KOPT-K1 (cell line): ENCODE measurements around the gene SLC16A10.
"Not testable (repeated sequence)": the region's sequence is repeated elsewhere in the genome, so short reads cannot be mapped to it uniquely, and the experiment has no call there.

Source experiments
- H3K27ac ChIP-seq: fragments of 200-600 bp; sonication (generic); 2 replicates; pipeline ENCODE4 v1.5.1; 2016; ENCODE audit warnings: antibody characterized with exemption, mild to moderate bottlenecking, low read depth, low read length; ENCODE audit not compliant: poor library complexity, severe bottlenecking
- H3K36me3 ChIP-seq: fragments of 200-600 bp; sonication (generic); 2 replicates; pipeline ENCODE4 v1.5.1; 2017; ENCODE audit warnings: antibody characterized with exemption, mild to moderate bottlenecking, low read length, moderate library complexity; ENCODE audit not compliant: insufficient read depth
- H3K9me3 ChIP-seq: fragments of 200-600 bp; sonication (generic); 2 replicates; pipeline ENCODE4 v1.5.1; 2017; ENCODE audit warnings: antibody characterized with exemption, low read length, mild to moderate bottlenecking; ENCODE audit not compliant: insufficient read depth, poor library complexity, severe bottlenecking

Gene SLC16A10

DNA sequence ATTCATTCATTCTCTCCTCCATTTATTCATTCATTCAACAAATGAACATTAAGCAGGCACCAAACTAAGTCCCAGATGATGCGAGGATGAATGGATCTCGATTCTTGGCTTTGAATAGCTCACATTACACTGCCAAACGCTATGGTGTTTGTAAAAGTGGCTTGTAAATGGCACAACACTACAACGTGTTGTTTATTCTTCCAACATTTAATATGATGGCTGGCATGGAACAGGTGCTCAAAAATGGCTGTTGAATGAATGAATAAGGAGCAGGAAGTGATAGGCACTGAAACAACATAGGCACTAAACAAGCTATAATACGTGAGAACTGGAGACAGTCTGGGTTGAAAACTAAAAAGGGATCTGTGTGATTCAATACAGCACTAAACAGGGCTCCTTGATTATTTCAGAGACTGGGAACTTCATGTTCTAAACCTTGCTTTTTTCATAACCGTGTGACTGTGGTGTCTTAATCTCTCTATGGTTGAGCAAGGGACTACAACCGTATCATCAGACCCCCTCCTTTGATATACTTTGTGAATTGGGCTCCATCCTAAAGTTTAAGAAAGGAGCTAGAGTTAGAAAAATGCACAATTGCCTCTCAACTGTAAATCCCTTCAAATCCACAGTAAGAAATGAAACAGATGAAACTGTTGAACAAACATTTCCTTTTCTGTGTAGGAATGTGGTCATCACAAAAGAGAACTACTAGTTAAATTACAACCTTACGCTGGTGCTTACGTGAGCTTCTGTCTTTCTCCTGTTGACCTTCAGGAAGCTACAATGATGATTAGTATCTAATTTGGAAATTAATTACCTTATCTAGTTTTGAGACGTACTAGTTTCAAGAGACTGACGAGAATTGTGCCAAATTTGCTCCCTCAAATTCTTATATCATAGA is 16.9 kb upstream of the SLC16A10 start:
- H3K36me3 ChIP-seq = no peaks in the 10 kb centered on the region
- no peaks in the 10 kb centered on the region for H3K9me3 ChIP-seq
- no peak overlapping the region for H3K27ac ChIP-seq

DNA sequence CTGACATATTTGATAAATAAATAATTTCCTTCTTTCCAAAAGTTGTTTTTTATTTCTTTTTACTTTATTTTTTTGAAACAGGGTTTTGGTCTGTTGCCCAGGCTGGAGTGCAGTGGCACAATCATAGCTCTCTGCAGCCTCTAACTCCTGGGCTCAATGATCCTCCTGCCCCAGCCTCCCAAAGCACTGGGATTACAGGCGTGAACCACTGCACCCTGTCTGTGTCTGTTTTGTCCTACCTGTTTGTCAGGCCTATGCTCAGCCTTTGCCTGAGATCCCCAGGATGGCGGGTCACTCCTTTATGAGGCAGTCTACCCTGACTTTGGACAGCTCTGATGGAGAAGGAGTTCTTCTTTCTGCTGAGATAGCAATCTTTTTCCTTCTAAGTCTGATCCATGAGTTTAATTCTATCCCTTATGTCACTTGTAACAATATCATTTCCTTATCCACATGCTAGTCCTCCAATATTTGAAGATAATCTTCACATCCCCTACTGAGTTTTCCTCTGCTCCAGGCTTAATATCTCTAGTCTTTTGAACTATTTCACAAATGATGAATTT is 14.4 kb upstream of the SLC16A10 start:
- H3K36me3 ChIP-seq = no peaks in the 10 kb centered on the region
- H3K27ac ChIP-seq = no peak overlapping the region

DNA sequence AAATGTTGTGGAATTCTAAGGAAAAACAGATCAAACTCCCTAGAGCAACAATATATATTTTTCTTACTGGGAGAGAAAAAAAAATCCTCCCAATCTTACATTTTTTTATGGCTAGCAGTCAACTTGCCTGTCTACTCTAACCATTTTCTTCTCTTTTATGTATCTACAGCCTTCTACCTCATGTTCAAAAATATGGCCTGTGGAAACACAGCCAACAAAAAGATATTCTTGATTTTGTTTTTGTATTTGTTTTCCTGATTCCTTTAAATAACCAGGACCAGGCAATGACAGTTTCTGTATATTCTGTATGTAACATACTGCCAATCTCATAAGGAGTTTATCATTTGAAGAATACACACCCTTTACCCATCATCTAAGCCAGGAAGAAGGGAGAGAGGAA is 13.0 kb upstream of the SLC16A10 start:
- Histone ChIP-seq H3K36me3 (no peaks in the 10 kb centered on the region), H3K9me3 (no peaks in the 10 kb centered on the region), H3K27ac (no peak overlapping the region)

More for the DNA sequence above, 14.4 kb upstream of the SLC16A10 start:
- H3K9me3 ChIP-seq = no peaks in the 10 kb centered on the region

DNA sequence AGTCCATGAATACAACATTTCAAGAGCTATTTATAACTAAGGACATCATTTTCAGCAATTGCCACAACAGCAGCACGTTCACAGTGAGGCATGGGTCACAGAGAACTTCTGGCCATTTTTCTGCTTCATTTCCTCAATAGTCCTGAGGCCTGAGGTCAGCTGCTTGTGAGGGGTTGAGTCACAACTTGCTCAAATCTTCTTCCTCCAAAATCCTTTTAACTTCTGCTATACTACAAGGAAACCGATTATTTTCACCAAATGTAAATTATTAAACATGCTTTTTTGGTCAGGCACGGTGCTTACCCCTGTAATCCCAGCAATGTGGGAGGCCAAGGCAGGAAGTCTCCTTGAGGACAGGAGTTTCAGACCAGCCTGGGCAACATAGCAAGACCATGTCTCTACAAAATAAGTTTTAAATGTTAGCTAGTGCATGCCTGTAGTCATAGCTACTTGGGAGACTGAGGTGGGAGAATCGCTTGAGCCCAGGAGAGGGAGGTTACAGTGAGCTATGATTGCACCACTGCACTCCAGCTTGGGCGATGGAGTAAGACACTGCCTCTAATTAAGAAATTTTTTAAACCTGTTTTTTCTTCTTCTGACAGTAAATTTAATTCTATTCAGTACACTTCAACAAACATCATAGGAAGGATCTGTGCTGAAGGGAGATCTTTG is 11.1 kb upstream of the SLC16A10 start:
- no peak overlapping the region for H3K27ac ChIP-seq
- H3K9me3 ChIP-seq = no peaks in the 10 kb centered on the region
- no peaks in the 10 kb centered on the region for H3K36me3 ChIP-seq

DNA sequence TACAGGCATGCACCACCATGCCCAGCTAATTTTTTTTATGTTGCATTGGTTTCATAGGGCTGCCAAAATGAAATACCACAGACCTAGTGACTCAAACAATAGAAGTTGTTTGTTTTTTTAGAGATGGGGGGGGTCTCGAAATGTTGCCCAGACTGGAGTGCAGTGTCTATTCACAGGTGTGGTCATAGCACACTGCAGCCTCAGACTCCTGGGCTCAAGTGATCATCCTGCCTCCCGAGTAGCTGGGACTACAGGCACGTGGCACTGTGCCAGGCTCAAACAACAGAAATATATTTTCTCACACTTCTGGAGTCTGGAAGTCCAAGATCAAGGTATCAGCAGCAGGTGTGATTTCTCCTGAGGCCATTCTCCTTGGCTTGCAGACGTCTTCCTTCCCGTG is 6.6 kb upstream of the SLC16A10 start:
- no peaks in the 10 kb centered on the region for H3K9me3 ChIP-seq
- H3K27ac ChIP-seq = no peak overlapping the region
- no peaks in the 10 kb centered on the region for H3K36me3 ChIP-seq

DNA sequence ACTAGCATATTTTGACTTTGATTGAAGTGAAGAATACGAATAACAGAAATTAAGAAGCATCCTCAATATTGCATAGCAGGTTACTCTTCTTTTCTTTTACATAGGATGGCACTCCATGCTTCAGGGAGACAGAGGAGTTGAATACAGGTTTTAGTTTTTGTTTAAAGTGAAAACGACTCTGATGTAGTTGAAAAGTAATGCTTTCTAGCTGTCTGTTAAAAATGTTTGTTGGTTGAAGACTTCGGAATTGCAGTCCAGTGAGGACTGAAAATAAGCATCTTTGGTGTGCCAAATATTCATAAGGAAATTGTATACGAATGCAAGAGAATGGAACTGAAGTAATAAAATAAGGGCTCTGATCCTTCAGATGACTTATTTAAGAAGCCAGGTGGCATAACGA is 618 bp upstream of the SLC16A10 start:
- Histone ChIP-seq H3K36me3 (no peaks in the 10 kb centered on the region), H3K9me3 (no peaks in the 10 kb centered on the region), H3K27ac (peak overlapping the region; percentile 64)

DNA sequence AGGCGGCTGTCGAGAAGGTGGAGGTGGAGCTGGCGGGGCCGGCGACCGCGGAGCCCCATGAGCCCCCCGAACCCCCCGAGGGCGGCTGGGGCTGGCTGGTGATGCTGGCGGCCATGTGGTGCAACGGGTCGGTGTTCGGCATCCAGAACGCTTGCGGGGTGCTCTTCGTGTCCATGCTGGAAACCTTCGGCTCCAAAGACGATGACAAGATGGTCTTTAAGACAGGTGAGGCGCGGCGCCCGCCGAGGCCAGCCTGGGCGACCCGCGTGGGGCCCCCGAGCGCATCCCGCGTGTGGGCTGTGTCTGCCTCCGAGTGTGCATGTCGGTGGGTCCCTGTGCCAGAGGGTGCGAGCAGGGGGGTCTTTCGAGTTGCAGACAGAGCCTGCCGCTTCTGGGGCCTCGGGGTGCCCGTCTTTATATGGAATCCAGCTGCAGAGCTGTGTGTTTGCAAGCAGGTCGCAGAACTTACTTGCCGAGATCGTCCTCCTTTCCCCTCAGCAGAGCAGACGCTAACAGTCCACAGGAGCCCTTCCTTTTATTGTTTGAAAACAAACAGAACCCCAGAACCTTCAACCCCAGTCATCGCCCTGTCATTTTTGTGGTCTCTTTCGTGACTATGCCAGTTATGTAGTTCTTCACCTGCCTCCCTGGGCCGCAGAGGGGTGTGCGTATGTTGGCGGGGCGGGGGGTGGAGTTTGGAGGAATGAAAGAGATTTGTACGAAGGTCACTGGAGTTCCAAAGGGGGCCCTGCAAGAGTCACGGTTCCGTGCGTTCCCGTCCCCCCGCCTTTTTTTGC is 766 bp downstream of the SLC16A10 start:
- no peaks in the 10 kb centered on the region for H3K9me3 ChIP-seq
- H3K27ac ChIP-seq = peak overlapping the region; percentile 64
- H3K36me3 ChIP-seq = no peaks in the 10 kb centered on the region

DNA sequence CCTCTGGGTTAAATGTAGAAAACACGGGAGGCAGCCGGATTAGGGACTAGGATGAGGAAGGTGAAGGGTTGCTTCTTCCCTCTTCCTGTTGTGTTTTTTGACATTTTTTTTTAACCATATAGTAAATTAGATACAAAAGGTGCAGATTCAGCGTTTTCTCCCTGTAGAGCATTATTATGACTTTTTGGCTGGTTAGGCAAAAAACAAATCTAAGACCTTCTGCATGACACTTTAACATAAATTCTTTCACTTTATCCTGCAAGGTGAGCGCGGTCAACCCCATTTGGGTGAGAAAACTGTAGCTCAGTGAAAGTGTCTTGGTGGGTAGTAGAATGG is 1.3 kb downstream of the SLC16A10 start:
- Histone ChIP-seq H3K27ac (peak overlapping the region; percentile 64), H3K9me3 (no peaks in the 10 kb centered on the region), H3K36me3 (no peaks in the 10 kb centered on the region)

DNA sequence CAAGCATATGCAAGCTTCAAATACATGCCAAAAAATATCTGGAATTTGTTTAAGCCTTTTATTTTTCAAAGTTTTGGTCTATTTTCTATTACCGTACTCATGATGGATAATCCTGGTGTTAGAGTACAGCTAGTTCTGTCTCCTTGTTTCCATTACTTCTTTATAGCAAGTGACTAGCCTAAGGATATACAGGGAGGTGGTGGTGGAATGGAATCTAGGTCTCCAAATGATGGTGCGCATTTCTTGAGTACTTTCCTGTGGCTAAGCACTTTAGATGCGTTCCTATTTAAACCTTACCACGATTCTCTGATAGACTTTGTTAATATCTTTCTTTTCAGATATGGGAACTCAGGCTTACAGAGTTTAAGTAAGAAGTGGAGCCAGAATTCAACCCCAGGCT is 3.5 kb downstream of the SLC16A10 start:
- Histone ChIP-seq H3K9me3 (peaks cover 6% of the 10 kb centered on the region), H3K36me3 (no peaks in the 10 kb centered on the region), H3K27ac (no peak overlapping the region)

DNA sequence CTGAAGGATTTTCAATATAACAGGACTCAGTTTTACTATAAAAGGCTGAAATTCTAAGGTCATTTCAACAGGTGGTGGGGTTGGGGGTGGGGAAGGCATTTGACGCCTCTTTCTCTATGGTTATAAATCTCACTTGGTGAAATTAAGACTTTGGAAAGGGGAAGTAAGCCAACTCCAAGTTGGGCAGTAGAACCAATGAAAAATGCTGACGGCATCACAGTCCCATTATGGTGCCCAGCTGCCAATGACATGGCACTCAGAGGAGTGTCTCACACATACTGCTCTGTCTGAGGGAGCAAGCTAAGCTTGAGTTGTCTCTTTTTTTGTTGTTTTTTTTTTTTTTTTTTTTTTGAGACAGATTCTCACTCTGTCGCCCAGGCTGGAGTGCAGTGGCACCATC is 4.7 kb downstream of the SLC16A10 start:
- H3K36me3 ChIP-seq = no peaks in the 10 kb centered on the region
- peaks cover 9% of the 10 kb centered on the region for H3K9me3 ChIP-seq
- no peak overlapping the region for H3K27ac ChIP-seq

DNA sequence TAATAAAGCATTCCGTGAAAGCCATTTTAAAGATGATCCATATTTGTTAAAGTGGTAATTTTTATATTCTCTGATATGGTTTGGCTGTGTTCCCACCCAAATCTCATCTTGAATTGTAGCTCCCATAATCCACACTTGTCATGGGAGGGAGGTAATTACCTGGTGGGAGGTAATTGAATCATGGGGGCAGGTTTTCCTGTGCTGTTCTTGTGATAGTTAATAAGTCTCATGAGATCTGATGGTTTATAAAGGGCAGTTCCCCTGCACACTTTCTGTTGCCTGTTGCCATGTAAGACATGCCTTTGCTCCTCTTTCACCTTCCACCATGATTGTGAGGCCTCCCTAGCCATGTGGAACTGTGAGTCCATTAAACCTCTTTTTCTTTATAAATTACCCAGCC is 8.2 kb downstream of the SLC16A10 start:
- not testable (repeated sequence) for H3K27ac ChIP-seq, H3K9me3 ChIP-seq, H3K36me3 ChIP-seq

DNA sequence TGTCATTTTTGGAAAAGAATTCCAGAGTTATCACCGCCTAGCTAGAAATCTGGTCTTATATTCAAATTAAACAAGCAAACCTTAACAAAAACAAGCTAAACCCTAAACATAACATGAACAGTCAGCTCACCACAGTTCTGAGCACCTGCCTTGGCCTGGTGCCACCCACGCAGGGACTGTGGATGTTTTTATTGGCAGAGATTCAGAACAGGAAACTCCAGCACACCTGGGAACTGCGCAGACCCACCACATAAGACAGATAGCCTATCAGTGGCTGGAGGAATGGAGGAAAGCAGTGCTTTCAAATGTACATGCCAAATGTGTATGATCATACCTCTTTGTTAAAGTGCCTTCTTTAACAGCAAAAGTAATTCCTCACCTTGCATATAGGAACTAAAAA is 8.9 kb downstream of the SLC16A10 start:
- Histone ChIP-seq H3K9me3 (peaks cover 9% of the 10 kb centered on the region), H3K27ac (no peak overlapping the region), H3K36me3 (no peaks in the 10 kb centered on the region)

DNA sequence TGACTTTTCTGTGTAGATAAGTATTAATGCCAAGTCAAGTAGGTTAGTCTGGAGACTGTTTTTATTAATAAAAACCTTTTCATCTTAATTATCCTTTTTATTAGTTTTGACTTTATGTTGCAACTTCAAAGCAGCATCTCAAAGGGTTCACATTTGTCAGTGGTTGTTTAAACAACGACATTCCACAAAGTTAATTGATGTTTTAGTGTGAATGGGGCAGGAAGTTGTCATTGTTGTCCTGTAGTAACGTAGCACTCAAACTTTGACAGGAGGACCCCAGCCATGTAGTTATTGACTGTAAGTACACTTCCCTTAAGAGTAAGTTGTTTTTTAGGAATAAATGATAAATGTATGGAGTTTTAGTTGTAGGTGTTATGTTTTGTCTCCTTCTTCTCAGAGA is 11.3 kb downstream of the SLC16A10 start:
- Histone ChIP-seq H3K27ac (no peak overlapping the region), H3K9me3 (peaks cover 9% of the 10 kb centered on the region), H3K36me3 (no peaks in the 10 kb centered on the region)

DNA sequence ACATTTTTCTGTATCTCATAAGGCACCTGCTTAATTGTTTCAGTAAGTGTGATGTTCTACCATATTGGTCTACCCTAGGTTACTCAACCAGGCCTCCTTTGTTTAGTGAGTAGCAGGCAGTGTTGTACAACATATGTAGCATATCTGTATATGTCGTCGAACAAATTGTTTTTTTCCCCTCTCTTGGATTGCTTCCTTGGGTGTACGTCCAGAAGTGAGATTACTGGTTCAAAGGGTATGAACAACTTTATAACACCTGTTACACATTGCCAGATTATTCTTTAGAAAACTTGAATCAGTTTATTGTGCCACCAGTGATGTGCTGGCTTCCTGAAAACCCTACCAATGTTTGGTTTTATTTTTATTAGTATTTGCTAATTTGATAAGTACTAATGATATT is 14.7 kb downstream of the SLC16A10 start:
- Histone ChIP-seq H3K36me3 (no peaks in the 10 kb centered on the region), H3K27ac (no peak overlapping the region), H3K9me3 (no peaks in the 10 kb centered on the region)

DNA sequence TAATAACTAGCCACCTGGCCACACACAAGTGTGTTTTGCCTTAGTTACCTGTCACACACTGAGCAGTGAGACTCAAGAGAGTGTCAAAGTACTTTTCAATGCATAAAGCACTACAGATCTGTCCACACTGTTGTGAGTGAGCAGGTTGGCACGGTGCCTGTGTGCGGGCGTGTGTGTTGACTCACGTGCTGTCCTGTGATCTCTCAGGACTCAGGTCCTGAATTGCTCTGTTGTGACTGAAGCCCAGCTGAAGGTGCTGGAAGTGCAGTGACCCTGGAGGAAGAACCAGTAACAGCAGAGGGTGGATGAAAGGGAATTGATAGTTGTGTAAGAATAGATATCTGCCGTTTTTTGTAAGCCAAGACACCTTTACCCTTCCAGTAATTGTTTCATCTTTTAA is 18.3 kb downstream of the SLC16A10 start:
- H3K9me3 ChIP-seq = peaks cover 6% of the 10 kb centered on the region
- H3K27ac ChIP-seq = no peak overlapping the region
- no peaks in the 10 kb centered on the region for H3K36me3 ChIP-seq
